ENCODE results near the gene SPANXB1.
"Not testable (repeated sequence)": the region's sequence is repeated elsewhere in the genome, so short reads cannot be mapped to it uniquely, and the experiment has no call there.

DNA sequence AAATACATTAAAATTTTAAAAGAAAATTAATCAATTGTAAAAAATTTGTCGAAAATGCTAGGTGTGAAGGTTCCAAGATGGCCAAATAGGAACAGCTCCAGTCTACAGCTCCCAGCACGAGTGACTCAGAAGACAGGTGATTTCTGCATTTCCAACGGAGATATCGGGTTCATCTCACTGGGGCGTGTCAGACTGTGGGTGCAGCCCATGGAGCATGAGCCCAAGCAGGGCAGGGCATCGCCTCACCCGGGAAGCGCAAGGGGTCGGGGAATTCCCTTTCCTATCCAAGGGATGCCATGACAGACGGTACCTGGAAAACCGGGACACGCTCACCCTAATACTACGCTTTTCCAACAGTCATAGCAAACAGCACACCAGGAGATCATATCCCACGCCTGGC, 41.9 kb downstream of the SPANXB1 start:
- not testable (repeated sequence) for TF ChIP-seq POLR2A (IDR thresholded peaks at IDR 0.05; ENCODE audit: low read depth, low read length); POLR2AphosphoS5 (IDR thresholded peaks at IDR 0.05; ENCODE audit: low read depth, low read length); TAF1 (IDR thresholded peaks at IDR 0.05; ENCODE audit: low read depth, low read length); SPI1 (IDR thresholded peaks at IDR 0.05; ENCODE audit: low read depth, low read length); POU2F2 (IDR thresholded peaks at IDR 0.05; ENCODE audit: low read depth, low read length); PAX5 (IDR thresholded peaks at IDR 0.05; ENCODE audit: insufficient read depth, low read length, severe bottlenecking)

Data from GM12891 (cell line).